Spleen (tissue), 3 donors: Measurements from ENCODE around the gene PPP2R5D.
A peak's percentile ranks its signal among the peaks of the same experiment; 100 is the strongest.

ENCODE experiments used
- POLR2A ChIP-seq, 3 donors: fragments of 450-650 bp; IDR thresholded peaks; one replicate each; pipeline ENCODE4 v1.5.1; 2017; ENCODE audit warnings: antibody characterized with exemption in 3 of 3, mild to moderate bottlenecking in 1 of 3
- POLR2AphosphoS5 ChIP-seq, 3 donors: sonication (generic); formaldehyde crosslinking; IDR thresholded peaks; one replicate each; pipeline ENCODE4 v1.5.1; 2017; ENCODE audit warnings: antibody characterized with exemption in 3 of 3

- TF ChIP-seq POLR2A (IDR thresholded peaks at IDR 0.05) (no peak), POLR2AphosphoS5 (IDR thresholded peaks at IDR 0.05) (peak; percentile 24 to 78 (median 62))
Measured at GRCh38 chr6:42960243-42961019, 23.9 kb upstream of the PPP2R5D start, which contains the start of gene GNMT.
